ENCODE measurements around the gene LDLRAD2. TPM values are rescaled to one million over a fixed set of nuclear protein-coding genes. Genes with fewer than 3 reads are reported as not detected.

LDLRAD2 gene
- total and polyA plus RNA-seq, 9 of the 15 experiments (the other 6 are each of a cell fraction or from before 2014, with no cell fraction given), result 0.45 to 0.48 TPM; not detected in 7

GRCh38 chr1:21782868-21783678, 29.0 kb upstream of the LDLRAD2 start, which contains the start of gene USP48 (continued):
- TF ChIP-seq PBX2 (CRISPR knock-in tag; IDR thresholded peaks at IDR 0.05; ENCODE audit: low read depth) (no peak), PBX2 (tag; conservative IDR thresholded peaks at IDR 0.05; ENCODE audit: low read depth) (no peak), SMARCA4 (IDR thresholded peaks at IDR 0.05) (peak; percentile 66), ZNF347 (CRISPR knock-in tag; IDR thresholded peaks at IDR 0.05; ENCODE audit: low read depth) (no peak), MYBL2 (IDR thresholded peaks at IDR 0.05; ENCODE audit: low read depth) (0 out of 2 replicates have a peak, but pooled peaks have one; percentile 10), MYBL2 (CRISPR knock-in tag; IDR thresholded peaks at IDR 0.05; ENCODE audit: borderline replicate concordance) (no peak), ARNT (IDR thresholded peaks at IDR 0.05) (peak; percentile 69 to 84; a peak in 3 of 4 replicates), EHMT2 (IDR thresholded peaks at IDR 0.05) (no peak), ELF4 (CRISPR knock-in tag; IDR thresholded peaks at IDR 0.05) (no peak), SPI1 (IDR thresholded peaks at IDR 0.05; ENCODE audit: borderline replicate concordance, low read depth, low read length) (0 out of 2 replicates have a peak, but pooled peaks have one; percentile 23), MTA3 (IDR thresholded peaks at IDR 0.05; ENCODE audit: borderline replicate concordance) (peak; percentile 86), ERF (CRISPR knock-in tag; IDR thresholded peaks at IDR 0.05) (no peak), TSHZ1 (CRISPR knock-in tag; IDR thresholded peaks at IDR 0.05) (no peak), NFYB (IDR thresholded peaks at IDR 0.05; ENCODE audit: extremely low read depth, insufficient read length) (no peak), ZNF24 (IDR thresholded peaks at IDR 0.05) (no peak; the same call in 1 of the 2 replicates), ZNF76 (CRISPR knock-in tag; IDR thresholded peaks at IDR 0.05; ENCODE audit: borderline replicate concordance) (peak; percentile 80; the same call in 1 of the 2 replicates), HOXB6 (CRISPR knock-in tag; IDR thresholded peaks at IDR 0.05; ENCODE audit: borderline replicate concordance) (peak; percentile 17; the same call in 1 of the 2 replicates), ZNF146 (CRISPR knock-in tag; IDR thresholded peaks at IDR 0.05; ENCODE audit: unreplicated experiment) (no peak), NR4A1 (CRISPR knock-in tag; IDR thresholded peaks at IDR 0.05) (0 out of 2 replicates have a peak, but pooled peaks have one; percentile 61), NR4A1 (tag; IDR thresholded peaks at IDR 0.05) (peak; percentile 85; the same call in 1 of the 2 replicates), SFPQ (IDR thresholded peaks at IDR 0.05; ENCODE audit: low read depth, low read length) (no peak)

Data from K562 (cell line).